K562 (cell line): ENCODE data around the gene PRKCE. TPM values are rescaled to one million over a fixed set of nuclear protein-coding genes. Genes with fewer than 3 reads are reported as not detected.
A peak's percentile ranks its signal among the peaks of the same experiment; 100 is the strongest.

Experiments used
- ATAC-seq: fragments of 200-7000 bp; cut with Tn5 transposase; 3 replicates; pipeline ENCODE4 v1.9.1; 2020; ENCODE audit warnings: moderate library complexity
- BruUV-seq: library from RNA; stranded (reverse); fragments of 400-500 nt; replicated peaks from 2 replicates; lab custom pipeline; 2021; lab: Mats Ljungman, UMichigan
- CTCF ChIA-PET: fragments of 300-600 bp; formaldehyde crosslinking; extraction: SDS; loops from one replicate; lab custom pipeline; 2021; ENCODE audit warnings: low intra/inter-chr PET ratio; lab: Yijun Ruan, JAX
- POLR2A ChIA-PET: fragments of 300-600, 350-650 bp; sonication (Branson Sonifier 250); formaldehyde crosslinking; extraction: SDS; loops from one replicate; lab custom pipeline; 2021; ENCODE audit warnings: antibody characterized with exemption, inconsistent platforms; lab: Yijun Ruan, JAX
- DNase-seq, 4 experiments: peaks; one replicate each; pipeline versions ENCODE4 v3.0.0 to v3.0.0-alpha.2; 2011 to 2018; ENCODE audit warnings: low spot score in 3 of 4, mixed read lengths in 3 of 4; ENCODE audit errors: extremely low read depth in 1 of 4
- FAIRE-seq: peaks from 2 replicates; lab custom pipeline; 2011; peaks lifted over from hg19 to GRCh38; lab: Jason Lieb, UNC
- H2AFZ ChIP-seq: 2 replicates; pipeline ENCODE4 v1.6.0; 2011; ENCODE audit warnings: low read depth, low read length, control low read depth, inconsistent platforms
- H3K27ac ChIP-seq: fragments of 200-600 bp; 3 replicates; pipeline ENCODE4 v1.8.0; 2011; ENCODE audit warnings: low read depth, mild to moderate bottlenecking, control low read depth, inconsistent platforms, low read length, moderate library complexity, mixed read lengths; ENCODE audit errors: extremely low read depth
- H3K27me3 ChIP-seq, 2 experiments: fragments of 300-600 bp in 1 of 2; 2 replicates in 1 of 2; 3 replicates in 1 of 2; pipeline versions ENCODE4 v1.6.0 to v1.8.0; 2011; ENCODE audit warnings: inconsistent platforms in 2 of 2, low read length in 2 of 2, mild to moderate bottlenecking in 1 of 2, mixed read lengths in 1 of 2, moderate library complexity in 1 of 2; ENCODE audit not compliant: control insufficient read depth in 2 of 2, insufficient read depth in 2 of 2
- H3K36me3 ChIP-seq: fragments of 300-600 bp; 3 replicates; pipeline ENCODE4 v1.8.0; 2011; ENCODE audit warnings: mild to moderate bottlenecking, low read length, inconsistent platforms; ENCODE audit not compliant: control insufficient read depth, insufficient read depth
- H3K4me1 ChIP-seq, 2 experiments: fragments of 200-600 bp in 1 of 2; replicated peaks in 1 of 2; 2 replicates in 1 of 2; 3 replicates in 1 of 2; pipeline versions ENCODE4 v1.5.1 to v1.8.0; 2011; ENCODE audit warnings: inconsistent platforms in 2 of 2, low read length in 2 of 2, mild to moderate bottlenecking in 1 of 2, mixed read lengths in 1 of 2, moderate library complexity in 1 of 2; ENCODE audit not compliant: control insufficient read depth in 2 of 2, insufficient read depth in 2 of 2
- H3K4me2 ChIP-seq: 2 replicates; pipeline ENCODE4 v1.6.1; 2011; ENCODE audit warnings: low read length, control low read depth, inconsistent platforms, mixed read lengths; ENCODE audit not compliant: insufficient read depth
- H3K4me3 ChIP-seq: fragments of 200-600 bp; sonication (generic), shearing (Covaris generic); 2 replicates; pipeline ENCODE4 v1.5.1; 2016; ENCODE audit warnings: control low read depth, inconsistent platforms
- H3K79me2 ChIP-seq: fragments of 200-600 bp; 3 replicates; pipeline ENCODE4 v1.8.0; 2011; ENCODE audit warnings: low read length, inconsistent platforms; ENCODE audit not compliant: control insufficient read depth, insufficient read depth
- H3K9ac ChIP-seq, 2 experiments: 2 replicates each; pipeline versions ENCODE4 v1.6.0 to v1.6.1; 2011; ENCODE audit warnings: low read depth in 2 of 2, low read length in 2 of 2, control low read depth in 1 of 2, inconsistent platforms in 1 of 2, mild to moderate bottlenecking in 1 of 2, mixed read lengths in 1 of 2; ENCODE audit not compliant: insufficient read depth in 1 of 2
- H3K9me1 ChIP-seq: one replicate; pipeline ENCODE4 v1.6.0; 2011; ENCODE audit warnings: inconsistent platforms, mild to moderate bottlenecking, low read length, moderate library complexity; ENCODE audit not compliant: control insufficient read depth, insufficient read depth
- H3K9me3 ChIP-seq: replicated peaks from 2 replicates; pipeline ENCODE4 v1.5.1; 2011; ENCODE audit warnings: low read depth, low read length, inconsistent platforms; ENCODE audit not compliant: control insufficient read depth, insufficient read depth
- H4K20me1 ChIP-seq: replicated peaks from 2 replicates; pipeline ENCODE4 v1.6.1; 2011; ENCODE audit warnings: low read length, inconsistent platforms, mixed read lengths; ENCODE audit not compliant: control insufficient read depth, insufficient read depth
- ATF2 ChIP-seq: sonication (generic); formaldehyde crosslinking; IDR thresholded peaks from 2 replicates; pipeline ENCODE4 v1.8.1; 2022; ENCODE audit warnings: missing genetic modification reagents
- HDAC2 ChIP-seq: fragments of 450-650 bp; IDR thresholded peaks from 2 replicates; pipeline ENCODE4 v1.6.1; 2016; ENCODE audit warnings: mild to moderate bottlenecking
- KHSRP ChIP-seq: fragments of 450-650 bp; IDR thresholded peaks from 2 replicates; pipeline ENCODE4 v1.6.1; 2017
- MYBL2 ChIP-seq, 2 experiments: fragments of 450-650 bp in 1 of 2; sonication (generic) in 1 of 2; formaldehyde crosslinking in 1 of 2; IDR thresholded peaks; 2 replicates each; pipeline versions ENCODE4 v1.6.1 to v1.8.1; 2017 to 2022; ENCODE audit warnings: borderline replicate concordance in 1 of 2, inconsistent platforms in 1 of 2, low read depth in 1 of 2, mild to moderate bottlenecking in 1 of 2, missing genetic modification reagents in 1 of 2, moderate library complexity in 1 of 2
- NFE2 ChIP-seq: IDR thresholded peaks from 2 replicates; pipeline ENCODE4 v1.6.1; 2014; ENCODE audit warnings: antibody characterized with exemption, low read depth
- PBX2 ChIP-seq, 2 experiments: IDR thresholded peaks in 1 of 2; conservative IDR thresholded peaks in 1 of 2; 2 replicates each; pipeline ENCODE4 v1.6.1; 2016; ENCODE audit warnings: low read depth in 2 of 2, mild to moderate bottlenecking in 1 of 2, missing compliant biosample characterization in 1 of 2, missing genetic modification characterization in 1 of 2, moderate library complexity in 1 of 2
- PHTF2 ChIP-seq: fragments of 250-450 bp; sonication (Bioruptor Pico); IDR thresholded peaks from 2 replicates; pipeline ENCODE4 v1.5.0; 2021; ENCODE audit warnings: mild to moderate bottlenecking
- RFX1 ChIP-seq: fragments of 450-650 bp; IDR thresholded peaks from 2 replicates; pipeline ENCODE4 v1.6.1; 2016; ENCODE audit warnings: mild to moderate bottlenecking, moderate library complexity
- SMARCB1 ChIP-seq: IDR thresholded peaks from 2 replicates; pipeline ENCODE4 v1.6.1; 2011; ENCODE audit warnings: improper control_type of control experiment, low read depth; ENCODE audit not compliant: insufficient read length
- SREBF2 ChIP-seq: sonication (generic); formaldehyde crosslinking; IDR thresholded peaks from 2 replicates; pipeline ENCODE4 v1.4.0; 2020; ENCODE audit warnings: mild to moderate bottlenecking, missing genetic modification reagents
- WHSC1 ChIP-seq: IDR thresholded peaks from one replicate; pipeline ENCODE4 v1.6.1; 2012; ENCODE audit warnings: low read length, control low read depth, inconsistent platforms
- ZBTB33 ChIP-seq: sonication (generic); formaldehyde crosslinking; IDR thresholded peaks from 2 replicates; pipeline ENCODE4 v1.8.1; 2023; ENCODE audit warnings: mild to moderate bottlenecking, missing genetic modification reagents
- ZC3H8 ChIP-seq: fragments of 450-650 bp; IDR thresholded peaks from 2 replicates; pipeline ENCODE4 v1.6.1; 2017
- ZFP36 ChIP-seq: fragments of 150-350 bp; IDR thresholded peaks from 2 replicates; pipeline ENCODE4 v1.6.1; 2018; ENCODE audit warnings: low read length, low read depth; ENCODE audit not compliant: partially characterized antibody
- ZNF217 ChIP-seq: sonication (generic); formaldehyde crosslinking; IDR thresholded peaks from 2 replicates; pipeline ENCODE4 v1.8.0; 2022; ENCODE audit warnings: mild to moderate bottlenecking, missing genetic modification reagents
- ZNF311 ChIP-seq: fragments of 250-450 bp; sonication (Bioruptor Pico); IDR thresholded peaks from 2 replicates; pipeline ENCODE4 v1.4.0; 2020; ENCODE audit warnings: mild to moderate bottlenecking, moderate library complexity
- WGBS: fragments of 100-300 bp; shearing (Covaris generic); methylation state at CpG from one replicate; pipeline ENCODE4 v1.1.6; 2016; ENCODE audit warnings: low coverage, mixed read lengths; ENCODE audit not compliant: insufficient coverage; ENCODE audit errors: missing lambda C conversion rate; 5-methylcytosine and 5-hydroxymethylcytosine counted together
- in situ Hi-C: fragments of 300-500 bp; cut with MboI; formaldehyde crosslinking; loops from 4 replicates; pipeline ENCODE4 v1.15.0; 2018; ENCODE audit warnings: inconsistent platforms, mixed read lengths
- intact Hi-C: fragments of 100-400 bp; cut with micrococcal nuclease; formaldehyde crosslinking; loops from 2 replicates; pipeline ENCODE4 v1.14.2; 2022
- polyA plus RNA-seq, 8 experiments: library from polyadenylated mRNA; depleted of rRNA in 4 of 8; stranded (reverse) in 5 of 8; unstranded in 3 of 8; fragments of >200 nt; fragmentation: Nextera tagmentation in 2 of 8; fragmentation: Illumina TruSeq in 1 of 8; extraction: Ambion mirVana in 2 of 8; extraction: Trizol in 1 of 8; gene quantifications; 2 replicates each; pipeline versions ENCODE4 v1.2.1 to v1.2.3, GENCODE V29; 2011 to 2014; ENCODE audit warnings: inconsistent platforms in 1 of 8, missing spikeins in 1 of 8
- total RNA-seq, 7 experiments: library from RNA; depleted of rRNA in 6 of 7; stranded (reverse); fragments of >200 nt in 6 of 7; fragmentation: Illumina TruSeq in 2 of 7; extraction: Trizol in 2 of 7; gene quantifications; 2 replicates each; pipeline versions ENCODE4 v1.2.1 to v1.2.3, GENCODE V29; 2011 to 2021; ENCODE audit warnings: low replicate concordance in 1 of 7

Gene PRKCE
- total and polyA plus RNA-seq, 9 of the 15 experiments (the other 6 are each of a cell fraction or from before 2014, with no cell fraction given): 0.06 to 1.0 (median 0.22) TPM; not detected in 1

- TF ChIP-seq PBX2 (CRISPR knock-in tag; IDR thresholded peaks at IDR 0.05; ENCODE audit: low read depth) (no peak), PBX2 (tag; conservative IDR thresholded peaks at IDR 0.05; ENCODE audit: low read depth) (no peak), ZNF217 (CRISPR knock-in tag) (no peak), ZNF311 (CRISPR knock-in tag) (0 out of 2 replicates have a peak, but pooled peaks have one; percentile 7), RFX1 (no peak), MYBL2 (IDR thresholded peaks at IDR 0.05; ENCODE audit: low read depth) (no peak), MYBL2 (CRISPR knock-in tag; IDR thresholded peaks at IDR 0.05; ENCODE audit: borderline replicate concordance) (no peak)
These were observed 211.4 kb downstream of the PRKCE start (continued) for GRCh38 chr2:45862843-45863242.

- Histone ChIP-seq H3K9me1 (no peaks in the 10 kb centered on the region), H3K79me2 (no peaks in the 10 kb centered on the region), H3K4me2 (no peak overlapping the region), H3K4me3 (no peak overlapping the region), H3K27ac (no peak overlapping the region), H4K20me1 (no peaks in the 10 kb centered on the region; the same call in 1 of the 2 replicates), H3K4me1 (no peaks in the 10 kb centered on the region; a peak in 1 of 5 replicates), H2AFZ (no peak overlapping the region), H3K9me3 (no peaks in the 10 kb centered on the region), H3K27me3 (peaks cover 4 to 15% of the 10 kb centered on the region in 2 experiments; a peak in 3 of 5 replicates), H3K36me3 (no peaks in the 10 kb centered on the region), H3K9ac (no peak overlapping the region)
- TF ChIP-seq WHSC1 (no peak), SMARCB1 (no peak), KHSRP (no peak), ZBTB33 (no peak), ZC3H8 (no peak), PHTF2 (CRISPR knock-in tag) (no peak), ZFP36 (no peak), ATF2 (no peak), SREBF2 (CRISPR knock-in tag) (no peak), HDAC2 (no peak), NFE2 (no peak)
- CTCF ChIA-PET: no interaction called here
- ATAC-seq: no peak
- no TSS peak for BruUV-seq
- in situ Hi-C loops (no loop called here), intact Hi-C loops (no loop called here)
- 0% methylated on average over 4 of the region's 4 CpGs for WGBS
- DNase-seq: no peak
- no peak for FAIRE-seq
- POLR2A ChIA-PET: interaction anchor here (0.7 kb wide), 1 partner anchor 1301 kb away, joined by 3 read pairs; no protein-coding TSS in a partner anchor
These were observed 212.6 kb downstream of the PRKCE start for GRCh38 chr2:45864121-45864520.
